ENCODE measurements around the gene KCNH4.

DNA sequence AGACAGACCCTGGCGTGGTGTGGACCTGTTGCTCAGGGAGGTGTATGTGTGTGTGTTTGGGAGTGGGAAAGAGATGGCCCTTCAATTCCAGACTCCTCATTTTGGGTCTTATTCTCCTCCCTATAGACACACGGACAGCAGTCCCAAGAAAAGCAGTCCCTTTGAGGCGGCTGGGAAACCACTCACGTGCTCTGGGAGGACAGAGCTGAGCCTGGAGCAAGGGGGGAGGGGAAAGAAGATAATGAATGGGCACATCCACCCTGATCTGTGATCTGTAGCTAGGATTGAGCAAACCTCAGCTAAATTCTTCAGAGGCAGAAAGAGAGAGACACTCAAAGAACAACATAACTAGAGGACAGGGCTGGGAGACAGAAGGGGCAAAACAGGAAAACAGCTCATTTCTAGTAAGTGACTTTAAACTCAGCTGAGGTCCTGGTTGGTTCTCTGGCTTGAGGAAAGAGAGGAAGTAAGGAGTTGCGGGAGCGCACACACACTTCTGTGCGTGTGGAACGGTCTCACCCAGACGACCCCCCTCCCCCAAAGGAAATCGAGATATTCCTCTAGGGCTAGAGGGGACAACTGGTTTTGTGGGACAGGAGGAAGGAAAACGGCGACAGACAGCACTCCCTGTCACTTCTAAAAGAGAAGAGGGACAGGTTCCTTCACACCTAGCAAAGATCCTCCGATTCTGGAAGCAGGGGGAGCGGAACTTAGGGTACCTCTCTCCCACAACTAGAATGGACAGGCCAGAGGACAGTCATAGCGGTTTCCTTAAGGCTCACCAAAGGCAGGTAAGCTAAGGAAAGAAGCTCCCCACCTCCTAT, 26.8 kb downstream of the KCNH4 start:
- TF ChIP-seq, protein P1, sequence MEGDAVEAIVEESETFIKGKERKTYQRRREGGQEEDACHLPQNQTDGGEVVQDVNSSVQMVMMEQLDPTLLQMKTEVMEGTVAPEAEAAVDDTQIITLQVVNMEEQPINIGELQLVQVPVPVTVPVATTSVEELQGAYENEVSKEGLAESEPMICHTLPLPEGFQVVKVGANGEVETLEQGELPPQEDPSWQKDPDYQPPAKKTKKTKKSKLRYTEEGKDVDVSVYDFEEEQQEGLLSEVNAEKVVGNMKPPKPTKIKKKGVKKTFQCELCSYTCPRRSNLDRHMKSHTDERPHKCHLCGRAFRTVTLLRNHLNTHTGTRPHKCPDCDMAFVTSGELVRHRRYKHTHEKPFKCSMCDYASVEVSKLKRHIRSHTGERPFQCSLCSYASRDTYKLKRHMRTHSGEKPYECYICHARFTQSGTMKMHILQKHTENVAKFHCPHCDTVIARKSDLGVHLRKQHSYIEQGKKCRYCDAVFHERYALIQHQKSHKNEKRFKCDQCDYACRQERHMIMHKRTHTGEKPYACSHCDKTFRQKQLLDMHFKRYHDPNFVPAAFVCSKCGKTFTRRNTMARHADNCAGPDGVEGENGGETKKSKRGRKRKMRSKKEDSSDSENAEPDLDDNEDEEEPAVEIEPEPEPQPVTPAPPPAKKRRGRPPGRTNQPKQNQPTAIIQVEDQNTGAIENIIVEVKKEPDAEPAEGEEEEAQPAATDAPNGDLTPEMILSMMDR (IDR thresholded peaks at IDR 0.05; ENCODE audit: low read depth, low read length) = no peak
- TF ChIP-seq EZH2phosphoT487 (IDR thresholded peaks at IDR 0.05; ENCODE audit: low read depth) = no peak
